ENCODE results near the gene BTBD9.

- TF ChIP-seq CTCF (IDR thresholded peaks at IDR 0.05 in 2 of 3, conservative IDR thresholded peaks at IDR 0.05 in 1 of 3; ENCODE audit: insufficient read depth in 2 of 3, low read depth in 1 of 3, low read length in 3 of 3), result no peak
- TF ChIP-seq YY1 (IDR thresholded peaks at IDR 0.05; ENCODE audit: borderline replicate concordance in 1 of 3, control insufficient read depth in 1 of 3, extremely low read depth in 1 of 3, insufficient read depth in 3 of 3, insufficient read length in 1 of 3, insufficient replicate concordance in 2 of 3, low read depth in 1 of 3, low read length in 2 of 3), result no peak
- no peak for TF ChIP-seq CREM (IDR thresholded peaks at IDR 0.05; ENCODE audit: low read depth)
- TF ChIP-seq ZNF253 (CRISPR knock-in tag; conservative IDR thresholded peaks at IDR 0.05), result no peak
- TF ChIP-seq HDGF (IDR thresholded peaks at IDR 0.05), result no peak
- TF ChIP-seq SMAD1 (IDR thresholded peaks at IDR 0.05; ENCODE audit: low read depth, low read length, partially characterized antibody), result no peak
- TF ChIP-seq SNRNP70 (optimal IDR thresholded peaks at IDR 0.05; ENCODE audit: low read depth, low read length), result no peak
- no peak for TF ChIP-seq MTA3 (IDR thresholded peaks at IDR 0.05; ENCODE audit: borderline replicate concordance)
- no peak for TF ChIP-seq SMARCB1 (IDR thresholded peaks at IDR 0.05; ENCODE audit: insufficient read length, low read depth)
- no peak for TF ChIP-seq ZBTB43 (CRISPR knock-in tag; IDR thresholded peaks at IDR 0.05)
- TF ChIP-seq THAP7 (CRISPR knock-in tag; IDR thresholded peaks at IDR 0.05), result no peak
- no peak for TF ChIP-seq ZKSCAN1 (IDR thresholded peaks at IDR 0.05; ENCODE audit: low read depth, low read length)
These were observed 405.6 kb downstream of the BTBD9 start for GRCh38 chr6:38234141-38234540.
